ENCODE measurements around the gene SON.
"Not testable (repeated sequence)": the region's sequence is repeated elsewhere in the genome, so short reads cannot be mapped to it uniquely, and the experiment has no call there.

Gene SON

DNA sequence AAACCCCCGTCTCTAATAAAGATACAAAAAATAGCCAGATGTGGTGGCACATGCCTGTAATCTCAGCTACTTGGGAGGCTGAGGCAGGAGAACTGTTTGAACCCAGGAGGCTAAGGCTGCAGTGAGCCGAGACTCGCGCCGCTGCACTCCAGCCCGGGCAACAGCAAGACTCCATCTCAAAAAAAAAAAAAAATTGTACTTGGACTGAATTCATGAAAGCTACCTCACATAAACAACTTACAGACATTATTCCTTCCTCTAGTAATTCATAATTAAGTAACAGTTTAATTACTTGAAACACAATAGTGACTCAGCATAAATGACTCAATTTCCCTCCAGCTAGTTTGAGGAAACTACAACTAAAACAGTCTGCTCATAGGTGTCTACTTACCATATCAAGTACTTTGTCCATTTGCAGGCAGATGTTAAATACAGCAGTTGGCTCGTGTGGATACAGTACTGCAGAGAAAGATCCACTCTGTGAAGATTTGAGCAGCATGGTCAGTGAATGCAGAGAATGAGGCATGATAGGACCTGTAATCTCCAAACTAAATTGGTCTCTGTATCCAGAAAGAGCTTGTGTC is 36.2 kb downstream of the SON start:
- no peak for DNase-seq

GRCh38 chr21:33584455-33584854 is 41.6 kb downstream of the SON start:
- DNase-seq = no peak

GRCh38 chr21:33586927-33587326 is 44.1 kb downstream of the SON start:
- DNase-seq = no peak

GRCh38 chr21:33587792-33588484 is 45.1 kb downstream of the SON start:
- DNase-seq = peak; percentile 24

DNA sequence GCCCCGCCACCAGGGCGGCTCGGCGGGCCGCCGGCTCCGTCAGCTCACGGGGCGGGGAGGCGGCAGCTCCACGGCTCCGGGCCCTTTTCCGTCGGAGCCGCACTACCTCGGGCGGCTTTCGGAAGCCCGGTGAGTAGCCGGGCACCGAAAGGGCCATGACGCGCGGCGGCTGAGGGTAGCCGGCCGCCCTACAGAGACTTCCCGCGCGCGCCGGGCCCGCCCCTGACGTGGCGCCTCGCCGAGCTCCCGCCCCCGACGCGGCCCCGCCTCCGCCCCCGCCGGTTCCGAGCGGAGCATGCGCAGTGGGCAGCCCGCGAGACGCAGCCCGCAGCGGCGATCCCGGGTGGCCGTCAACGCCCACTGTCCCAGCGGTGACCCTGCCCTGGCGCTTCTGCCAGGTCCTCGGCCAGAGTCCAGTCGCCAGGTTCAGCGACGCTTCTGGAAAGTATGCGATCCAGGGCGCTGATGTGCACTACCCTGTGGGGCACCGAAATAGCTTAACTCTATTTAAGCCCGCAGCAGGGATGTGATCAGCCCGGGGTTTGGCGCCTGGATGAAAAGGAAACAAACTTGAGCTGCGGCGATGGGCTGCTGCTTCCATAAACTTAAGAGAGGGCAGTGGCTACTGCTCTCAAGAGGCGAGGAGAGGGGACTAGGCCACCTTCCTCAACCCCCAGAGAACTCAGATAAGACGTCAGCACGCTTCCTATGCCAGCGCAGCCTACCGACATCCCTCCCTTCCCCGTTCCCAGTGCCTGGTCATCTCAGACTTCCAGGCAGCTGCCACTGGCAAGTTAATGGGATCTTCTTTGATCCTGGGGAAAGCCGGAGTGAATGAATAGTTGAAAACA is 45.9 kb downstream of the SON start, which contains the start of gene DONSON:
TSS of gene DONSON (minus strand) at position 200 of the 851 bp plus-strand sequence. CDS start at position 157, 43 bp downstream.
- peak; percentile 81 for DNase-seq

DNA sequence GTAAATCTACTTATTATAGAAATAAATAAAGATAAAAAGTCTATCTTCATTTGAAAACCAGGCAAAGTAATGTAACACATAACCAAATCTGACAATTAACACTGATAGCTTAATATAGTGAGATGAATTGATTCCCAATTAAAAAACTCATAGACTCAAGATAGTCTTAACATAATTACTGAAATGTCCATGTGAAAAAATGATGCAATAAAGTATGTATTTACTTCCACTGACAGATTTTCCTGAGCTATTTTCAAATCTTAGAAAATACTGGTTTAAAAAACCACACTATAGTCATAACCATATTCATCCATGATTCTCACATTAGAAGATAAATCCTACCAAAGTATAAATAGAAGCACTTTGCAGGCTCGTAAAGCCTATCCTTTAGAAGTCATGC is 55.2 kb downstream of the SON start:
- no peak for DNase-seq

- DNase-seq = no peak
Observed at GRCh38 chr21:33608559-33608958, 65.7 kb downstream of the SON start.

- no peak for DNase-seq
Observed at GRCh38 chr21:33611006-33611744, 68.3 kb downstream of the SON start.

- not testable (repeated sequence) for DNase-seq
Observed at GRCh38 chr21:33617565-33617964, 74.7 kb downstream of the SON start.

GRCh38 chr21:33618407-33618806 is 75.6 kb downstream of the SON start:
- no peak for DNase-seq

DNA sequence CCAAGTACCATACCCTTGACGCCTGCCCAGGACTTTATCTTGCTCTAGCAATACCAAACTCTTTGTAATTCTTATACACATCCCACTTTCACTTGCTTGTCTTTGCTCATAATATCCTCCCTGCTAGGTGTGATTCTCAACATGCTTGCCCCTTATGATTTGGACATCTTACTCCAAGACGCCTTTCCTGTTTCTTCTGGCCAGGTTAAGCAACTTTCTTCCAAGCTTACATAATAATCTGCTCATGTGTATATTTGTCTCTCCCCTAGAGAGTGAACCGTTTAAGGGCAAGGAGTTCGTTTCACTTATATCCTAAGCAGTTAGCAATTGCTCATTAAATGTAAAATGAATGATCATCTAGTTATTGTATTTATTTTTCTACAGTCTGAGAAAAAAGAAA is 76.9 kb downstream of the SON start:
- DNase-seq = no peak

DNA sequence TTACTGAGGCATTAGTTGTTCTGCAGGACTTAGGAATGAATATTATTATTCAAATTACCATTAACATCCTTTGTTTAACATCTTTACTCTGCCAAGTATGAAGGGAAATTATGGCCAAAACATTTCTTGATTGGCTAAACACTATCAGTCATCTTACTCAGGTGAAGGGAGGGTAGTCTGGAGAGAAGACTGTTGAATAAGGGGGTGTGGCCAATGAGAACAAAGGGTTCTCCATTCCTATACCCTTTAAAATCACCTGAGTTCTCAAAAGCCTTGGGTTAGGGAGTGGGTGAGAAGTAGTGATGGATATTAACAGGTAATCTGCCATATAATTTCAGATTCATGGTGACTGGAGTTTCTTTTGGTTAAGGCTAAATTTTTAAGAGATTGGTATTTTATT is 79.4 kb downstream of the SON start:
- DNase-seq = no peak

DNA sequence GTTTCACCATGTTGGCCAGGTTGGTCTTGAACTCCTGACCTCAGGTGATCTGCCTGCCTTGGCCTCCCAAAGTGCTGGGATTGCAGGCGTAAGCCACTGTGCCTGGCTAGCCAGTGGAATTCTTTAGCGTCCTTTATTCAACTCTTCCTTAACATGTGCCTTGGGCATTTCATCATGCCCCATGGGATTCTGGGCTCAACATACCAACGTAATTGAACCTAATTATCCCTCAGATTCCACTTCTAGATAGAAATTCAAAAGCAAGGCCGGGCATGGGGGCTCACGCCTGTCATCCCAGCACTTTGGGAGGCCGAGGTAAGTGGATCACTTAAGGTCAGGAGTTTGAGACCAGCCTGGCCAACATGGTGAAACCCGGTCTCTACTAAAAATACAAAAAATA is 83.3 kb downstream of the SON start:
- DNase-seq = not testable (repeated sequence)

Measured in activated gamma-delta T cell (primary cell).